PC-9 (cell line): ENCODE data around the gene TCF4. TPM values are rescaled to one million over a fixed set of nuclear protein-coding genes. Genes with fewer than 3 reads are reported as not detected.

Source experiments
- BruUV-seq: library from RNA; stranded (reverse); fragments of 400-500 nt; replicated peaks from 2 replicates; lab custom pipeline; 2021; lab: Mats Ljungman, UMichigan
- CTCF ChIA-PET: fragments of 300-600 bp; sonication (Branson Sonifier 250); formaldehyde crosslinking; loops from one replicate; lab custom pipeline; 2022; ENCODE audit warnings: antibody characterized with exemption; lab: Charles Lee
- POLR2A ChIA-PET: fragments of 300-600 bp; sonication (Branson Sonifier 250); formaldehyde crosslinking; loops from one replicate; lab custom pipeline; 2022; ENCODE audit warnings: antibody characterized with exemption; ENCODE audit not compliant: unreplicated experiment; lab: Charles Lee
- DNase-seq, 2 experiments: peaks; one replicate each; pipeline versions ENCODE4 v3.0.0 to v3.0.0-alpha.2; 2015 to 2022; ENCODE audit warnings: mixed read lengths in 1 of 2
- H2AFZ ChIP-seq: fragments of 200-600 bp; sonication (generic); 2 replicates; pipeline ENCODE4 v1.8.1; 2017; ENCODE audit warnings: antibody characterized with exemption
- H3F3A ChIP-seq: fragments of 200-600 bp; sonication (generic); 2 replicates; pipeline ENCODE4 v1.8.1; 2017; ENCODE audit warnings: antibody characterized with exemption, mild to moderate bottlenecking, low read depth; ENCODE audit not compliant: insufficient read depth
- H3K27ac ChIP-seq: fragments of 200-600 bp; sonication (generic); 2 replicates; pipeline ENCODE4 v1.6.1; 2016; ENCODE audit warnings: mixed run types
- H3K27me3 ChIP-seq: fragments of 200-600 bp; sonication (generic); 2 replicates; pipeline ENCODE4 v1.6.1; 2016; ENCODE audit warnings: low read depth, mixed run types; ENCODE audit not compliant: insufficient read depth
- H3K36me3 ChIP-seq: fragments of 200-600 bp; sonication (generic); 2 replicates; pipeline ENCODE4 v1.6.1; 2016; ENCODE audit warnings: low read depth, mixed run types
- H3K4me1 ChIP-seq: fragments of 200-600 bp; sonication (generic); replicated peaks from 2 replicates; pipeline ENCODE4 v1.6.1; 2016; ENCODE audit warnings: mixed run types; ENCODE audit not compliant: insufficient read depth
- H3K4me2 ChIP-seq: fragments of 200-600 bp; sonication (generic); 2 replicates; pipeline ENCODE4 v1.6.1; 2017; ENCODE audit warnings: mixed run types
- H3K4me3 ChIP-seq: fragments of 200-600 bp; sonication (generic); 2 replicates; pipeline ENCODE4 v1.6.1; 2016; ENCODE audit warnings: mixed run types
- H3K79me2 ChIP-seq: fragments of 200-600 bp; sonication (generic); 2 replicates; pipeline ENCODE4 v1.6.1; 2017; ENCODE audit warnings: low read depth, mixed run types
- H3K9me2 ChIP-seq: fragments of 200-600 bp; sonication (generic); 2 replicates; pipeline ENCODE4 v1.8.1; 2017; ENCODE audit warnings: mild to moderate bottlenecking; ENCODE audit not compliant: insufficient read depth
- H3K9me3 ChIP-seq: fragments of 200-600 bp; sonication (generic); 2 replicates; pipeline ENCODE4 v1.8.1; 2016; ENCODE audit warnings: low read depth; ENCODE audit not compliant: insufficient read depth
- H4K20me1 ChIP-seq: fragments of 200-600 bp; sonication (generic); 2 replicates; pipeline ENCODE4 v1.8.1; 2017; ENCODE audit not compliant: insufficient read depth
- CTCF ChIP-seq: fragments of 200-600 bp; sonication (generic); conservative IDR thresholded peaks from 2 replicates; pipeline ENCODE4 v1.6.1; 2017; ENCODE audit warnings: mixed run types, antibody characterized with exemption, mild to moderate bottlenecking, moderate library complexity
- EZH2 ChIP-seq: fragments of 200-600 bp; sonication (generic); IDR thresholded peaks from 2 replicates; pipeline ENCODE4 v1.8.0; 2017; ENCODE audit warnings: antibody characterized with exemption, low read depth
- intact Hi-C: fragments of 100-400 bp; cut with micrococcal nuclease; formaldehyde crosslinking; loops from one replicate; pipeline ENCODE4 v1.10.0; 2022; ENCODE audit not compliant: unreplicated experiment
- total RNA-seq: library from RNA; stranded (reverse); gene quantifications from 2 replicates; pipeline ENCODE4 v1.2.3, GENCODE V29; 2021

TCF4 gene
- total RNA-seq, 1 experiment from 2014 or later = 0.74 TPM

DNA sequence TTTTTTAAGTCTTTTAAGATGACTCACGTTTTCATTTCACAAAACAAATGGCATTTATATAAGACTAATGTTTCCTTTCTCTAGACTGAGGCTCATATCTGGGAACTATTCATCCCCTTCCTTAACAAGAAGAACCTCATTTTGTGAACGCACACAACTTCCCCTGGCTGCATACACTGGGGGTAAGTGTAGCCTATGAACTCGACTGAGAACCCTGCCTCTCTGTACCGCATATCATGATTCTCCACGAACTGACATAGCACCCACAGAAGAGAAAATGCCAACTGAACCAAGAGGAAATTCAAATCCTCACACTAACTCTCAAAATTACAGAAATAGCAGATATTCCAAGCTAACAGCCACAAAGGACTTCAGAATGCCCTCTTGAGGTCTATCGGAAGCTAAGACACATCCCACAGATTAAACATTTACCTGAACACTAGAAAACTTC, 236.7 kb downstream of the TCF4 start:
- DNase-seq = no peak
- POLR2A ChIA-PET = no interaction called here

DNA sequence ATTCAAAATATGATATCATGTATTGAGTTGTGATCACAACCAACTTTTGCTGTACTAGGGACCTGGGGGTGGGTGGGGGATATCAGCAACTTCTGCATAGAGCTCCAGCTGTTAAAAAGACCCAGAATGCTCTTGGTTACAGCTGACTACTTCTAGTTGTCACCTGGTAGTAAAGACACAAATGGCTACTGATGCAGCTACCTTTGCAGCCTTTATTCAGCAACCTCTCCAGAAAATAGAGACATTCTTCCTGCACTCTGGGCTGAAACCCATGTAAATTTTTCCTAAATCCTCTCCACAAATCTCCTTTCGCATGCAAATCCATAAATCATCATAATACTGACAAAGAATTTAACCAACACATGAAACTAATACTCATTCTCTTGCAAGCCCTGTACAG, 238.3 kb downstream of the TCF4 start:
- Histone ChIP-seq H3K4me3 (no peak overlapping the region), H4K20me1 (no peaks in the 10 kb centered on the region), H3K9me3 (no peaks in the 10 kb centered on the region), H3K79me2 (no peaks in the 10 kb centered on the region), H3K9me2 (no peaks in the 10 kb centered on the region), H3K4me2 (no peak overlapping the region), H3K27ac (no peak overlapping the region), H3F3A (no peaks in the 10 kb centered on the region), H3K36me3 (no peaks in the 10 kb centered on the region), H3K4me1 (no peaks in the 10 kb centered on the region), H3K27me3 (no peaks in the 10 kb centered on the region), H2AFZ (no peak overlapping the region)
- no peak for TF ChIP-seq CTCF
- no peak for TF ChIP-seq EZH2
- no TSS peak for BruUV-seq
- intact Hi-C loops = no loop called here
- ChIA-PET POLR2A (no interaction called here), CTCF (no interaction called here)
- no peak for DNase-seq

More for the DNA sequence above, 236.7 kb downstream of the TCF4 start:
- CTCF ChIA-PET = no interaction called here
- Histone ChIP-seq H3K4me1 (no peaks in the 10 kb centered on the region), H3K27me3 (no peaks in the 10 kb centered on the region), H3K9me2 (no peaks in the 10 kb centered on the region), H3K27ac (no peak overlapping the region), H3F3A (no peaks in the 10 kb centered on the region), H3K36me3 (no peaks in the 10 kb centered on the region), H3K79me2 (no peaks in the 10 kb centered on the region), H3K9me3 (no peaks in the 10 kb centered on the region), H4K20me1 (no peaks in the 10 kb centered on the region), H3K4me2 (no peak overlapping the region), H3K4me3 (no peak overlapping the region), H2AFZ (no peak overlapping the region)
- BruUV-seq = no TSS peak
- TF ChIP-seq EZH2 = no peak
- TF ChIP-seq CTCF = no peak
- intact Hi-C loops = no loop called here

DNA sequence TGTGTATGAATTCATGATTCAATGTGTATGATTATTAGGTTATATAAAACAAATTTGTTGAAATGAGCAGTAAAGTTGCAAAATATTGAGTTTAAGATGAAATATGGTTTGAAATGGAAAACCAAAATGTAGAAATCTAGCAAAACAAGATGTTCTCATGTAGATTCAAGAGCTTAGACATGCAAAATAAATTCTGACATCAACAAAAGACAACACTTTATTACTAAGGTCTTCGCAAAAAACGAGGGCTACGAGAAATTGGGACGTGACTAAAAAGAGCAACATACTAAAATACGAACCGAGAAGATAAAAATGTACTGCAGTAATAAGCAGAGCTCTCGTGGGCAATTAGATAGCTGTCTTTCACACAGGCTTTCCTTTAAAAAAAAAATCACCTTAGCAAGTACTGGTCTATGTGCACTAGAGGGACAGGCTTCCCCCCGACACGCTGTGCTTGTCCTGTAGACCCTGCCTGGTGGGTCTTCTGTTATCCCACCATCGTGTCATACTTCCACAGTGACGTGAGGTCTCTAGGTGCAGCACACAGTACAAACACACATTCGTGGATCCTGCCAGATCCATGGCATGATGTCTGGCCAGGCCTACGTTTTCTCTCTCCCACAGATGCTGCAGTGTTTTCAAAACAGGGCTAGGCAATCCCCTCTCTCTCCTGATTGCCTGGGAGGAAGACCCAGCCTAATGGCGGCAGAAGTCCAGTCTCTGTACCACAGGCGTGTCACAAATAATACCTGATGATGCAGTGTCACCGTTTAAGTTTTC, 240.8 kb downstream of the TCF4 start:
- BruUV-seq = no TSS peak
- H3K27me3 ChIP-seq = no peaks in the 10 kb centered on the region
- no peak overlapping the region for H3K27ac ChIP-seq
- ChIA-PET POLR2A (no interaction called here), CTCF (no interaction called here)
- no peak overlapping the region for H2AFZ ChIP-seq
- no peak for DNase-seq
- TF ChIP-seq CTCF (no peak), EZH2 (no peak)
- H3K4me2 ChIP-seq = no peak overlapping the region
- H3K9me3 ChIP-seq = no peaks in the 10 kb centered on the region
- no peaks in the 10 kb centered on the region for H3K4me1 ChIP-seq
- no peaks in the 10 kb centered on the region for H3F3A ChIP-seq
- H3K36me3 ChIP-seq = no peaks in the 10 kb centered on the region
- no peaks in the 10 kb centered on the region for H3K79me2 ChIP-seq
- no peaks in the 10 kb centered on the region for H4K20me1 ChIP-seq
- H3K9me2 ChIP-seq = no peaks in the 10 kb centered on the region
- no peak overlapping the region for H3K4me3 ChIP-seq
- intact Hi-C loops = no loop called here
